HUDEP-2 (cell line): Measurements from ENCODE around the gene TIAM2.
A peak's percentile ranks its signal among the peaks of the same experiment; 100 is the strongest.

Experiments
- DNase-seq, 76 experiments: peaks; one replicate each; lab custom pipeline; 2025; ENCODE audit not compliant: unreplicated experiment in 76 of 76; lab: John Stamatoyannopoulos, UW

TIAM2 gene

DNA sequence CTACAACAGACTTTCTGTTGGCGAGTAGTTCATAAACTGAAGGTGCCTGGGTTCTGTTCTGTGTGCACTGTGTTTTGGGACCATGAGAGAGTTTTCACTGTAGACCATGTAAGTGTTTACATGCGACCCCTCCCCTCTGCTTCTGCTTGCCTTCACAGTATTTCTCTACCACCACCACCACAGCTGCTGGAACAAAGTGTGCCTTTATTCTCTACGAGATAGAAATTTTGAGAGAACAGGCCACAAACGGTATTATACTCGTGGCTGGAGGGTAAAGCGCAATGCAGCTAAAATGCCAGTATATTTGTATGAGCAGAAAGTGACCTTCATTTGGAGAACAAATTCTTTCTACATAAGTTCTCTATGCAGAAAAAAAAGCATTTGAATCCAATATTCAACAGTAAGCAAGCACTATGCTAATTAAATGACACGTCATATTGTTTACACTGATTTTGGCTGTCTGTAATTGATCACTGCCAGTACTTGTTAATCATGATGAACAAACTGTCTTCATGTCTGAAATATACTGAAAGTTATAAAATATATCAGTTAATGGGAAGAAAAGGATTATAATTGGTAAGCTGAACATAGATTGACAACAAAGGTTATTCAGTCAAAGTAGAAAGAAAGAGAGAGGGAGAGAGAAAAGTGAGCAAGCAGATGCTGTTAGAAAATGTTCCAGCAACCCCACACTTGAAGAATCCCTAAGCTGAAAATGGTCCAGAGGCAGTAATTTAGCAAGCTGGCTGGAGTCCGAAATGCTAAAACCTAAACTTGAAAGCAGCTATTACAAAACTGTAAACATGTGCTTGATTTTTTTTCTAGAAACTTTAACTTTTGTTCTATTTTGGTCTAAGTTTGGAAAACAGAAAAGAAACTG, 277.5 kb downstream of the TIAM2 start:
- DNase-seq, result no peak

- no peak for DNase-seq
These were observed 278.3 kb downstream of the TIAM2 start for GRCh38 chr6:155273431-155273830.

DNA sequence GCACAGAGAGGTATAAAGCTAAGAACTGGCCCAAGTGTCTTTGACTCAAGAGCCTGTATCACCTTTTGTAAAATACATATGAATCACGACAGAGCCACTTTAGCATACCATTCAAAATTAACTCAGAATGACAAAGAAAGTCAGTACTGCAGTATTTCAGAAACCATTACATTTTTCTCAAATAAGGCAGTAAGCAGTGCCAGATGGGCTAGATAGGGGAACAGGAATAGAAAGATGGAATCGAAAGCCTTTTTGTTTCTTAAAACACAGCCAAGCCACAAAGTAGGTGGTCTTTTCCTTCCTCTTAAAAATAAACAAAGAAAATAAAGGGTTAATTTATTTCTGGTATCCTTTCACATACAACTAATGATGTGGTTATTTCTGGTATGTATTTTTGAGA, 279.0 kb downstream of the TIAM2 start:
- DNase-seq, result no peak

GRCh38 chr6:155274533-155274932, 279.4 kb downstream of the TIAM2 start:
- no peak for DNase-seq

- peak in 7 of 76 experiments; percentile 2 to 24 (median 13) for DNase-seq
These were observed 280.8 kb downstream of the TIAM2 start for GRCh38 chr6:155275808-155276480.

- no peak for DNase-seq
These were observed 281.5 kb downstream of the TIAM2 start for GRCh38 chr6:155276638-155277037.

DNA sequence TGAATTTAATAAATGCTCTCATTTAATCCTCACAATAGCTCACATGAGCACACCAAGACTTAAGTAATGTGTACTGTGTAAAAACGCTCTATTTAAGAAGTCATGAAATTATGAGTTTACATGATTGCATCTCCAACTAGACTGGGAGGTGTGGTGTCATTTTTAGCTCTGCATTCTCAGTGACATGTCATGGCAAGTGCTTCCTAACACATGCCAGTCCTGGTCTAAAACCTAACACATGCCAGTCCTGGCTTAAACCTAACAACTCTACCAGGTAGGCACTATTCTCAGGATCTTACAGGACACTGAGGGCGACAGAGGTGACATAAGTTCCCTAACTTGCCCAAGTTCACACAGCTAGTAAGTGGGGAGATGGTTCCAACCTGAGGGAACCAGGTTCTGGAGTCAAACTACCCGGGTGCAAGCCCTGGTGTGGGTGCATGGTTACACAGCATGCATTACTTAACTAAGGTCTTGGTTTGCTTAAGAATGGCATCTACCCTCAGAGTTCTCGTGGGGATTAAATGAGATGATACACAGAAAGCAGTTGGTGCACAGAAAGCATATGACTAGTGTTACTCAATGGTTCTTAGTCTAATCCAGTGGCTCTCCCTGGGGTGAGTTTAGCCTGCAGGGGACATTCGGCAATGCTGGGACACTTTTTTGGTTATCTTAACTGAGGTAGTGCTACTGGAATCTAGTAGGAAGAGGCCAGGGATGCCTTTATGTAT, 283.4 kb downstream of the TIAM2 start:
- DNase-seq, result no peak

DNA sequence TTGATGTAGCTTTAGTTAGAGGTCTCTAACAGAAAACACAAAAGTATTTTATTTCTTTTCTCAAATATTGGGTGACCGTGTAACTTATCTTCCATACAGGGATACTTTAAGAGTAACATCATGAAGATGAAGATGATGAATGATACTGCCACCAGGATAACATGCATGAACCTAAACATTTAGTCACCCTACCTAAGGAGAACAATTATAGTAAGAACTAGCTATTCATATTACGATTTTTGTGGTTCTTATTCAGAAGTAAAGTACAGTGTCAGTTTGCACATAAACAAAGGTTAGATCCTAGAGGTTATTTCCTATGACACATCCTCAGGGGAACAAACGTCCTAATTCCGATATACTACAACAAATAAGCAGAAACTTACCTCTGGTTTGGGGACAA, 289.7 kb downstream of the TIAM2 start:
- DNase-seq, result no peak

GRCh38 chr6:155287762-155288161, 292.6 kb downstream of the TIAM2 start:
- DNase-seq, result no peak

- DNase-seq, result no peak
These were observed 295.4 kb downstream of the TIAM2 start for GRCh38 chr6:155290491-155290890.

DNA sequence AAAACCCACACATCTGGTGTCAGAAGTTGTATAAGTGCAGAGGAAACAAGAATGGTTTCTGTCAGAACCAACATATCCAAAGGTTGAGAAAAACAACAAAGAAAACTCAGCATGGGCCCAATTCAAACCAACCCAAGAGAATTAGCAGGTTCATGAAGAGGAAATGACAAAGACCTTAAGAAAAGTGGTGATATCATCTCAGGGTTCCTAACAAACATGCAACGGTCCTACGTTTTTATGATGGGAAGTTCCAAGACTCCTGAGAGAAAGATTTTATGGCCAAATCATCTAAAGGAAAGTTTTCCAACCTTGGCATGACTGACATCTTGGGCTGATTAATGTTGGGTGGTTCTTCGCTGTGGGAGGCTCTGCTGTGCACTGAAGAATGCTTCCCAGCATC, 296.2 kb downstream of the TIAM2 start:
- DNase-seq, result no peak

GRCh38 chr6:155292711-155293110, 297.6 kb downstream of the TIAM2 start:
- DNase-seq, result no peak

- DNase-seq, result no peak
These were observed 302.6 kb downstream of the TIAM2 start for GRCh38 chr6:155297669-155298068.

- DNase-seq, result no peak
These were observed 306.8 kb downstream of the TIAM2 start for GRCh38 chr6:155301867-155302266.

- no peak for DNase-seq
These were observed 308.3 kb downstream of the TIAM2 start for GRCh38 chr6:155303361-155303870.

GRCh38 chr6:155306958-155307357, 311.8 kb downstream of the TIAM2 start:
- DNase-seq, result no peak
